Tibial artery (tissue), 4 donors: ENCODE data around the gene LPO.

Experiments
- DNase-seq, 2 donors: peaks; one replicate each; pipeline ENCODE4 v3.0.0-alpha.2; 2019
- H3K27ac ChIP-seq, 2 donors: fragments of 200-600 bp; sonication (generic) in 1 of 2; 1 replicate in 1 of 2; 2 replicates in 1 of 2; pipeline ENCODE4 v1.5.1; 2018 to 2019; ENCODE audit warnings: mild to moderate bottlenecking in 1 of 2
- H3K27me3 ChIP-seq, 2 donors: fragments of 200-600 bp; sonication (generic) in 1 of 2; one replicate each; pipeline versions ENCODE4 v1.5.1 to v1.6.0; 2016 to 2019
- H3K36me3 ChIP-seq, 3 donors: fragments of 200-600 bp; sonication (generic) in 2 of 3; one replicate each; pipeline ENCODE4 v1.5.1; 2016 to 2019; ENCODE audit warnings: mild to moderate bottlenecking in 2 of 3
- H3K4me1 ChIP-seq, 4 donors: fragments of 200-600 bp; sonication (generic) in 2 of 4; 1 replicate in 3 of 4; 2 replicates in 1 of 4; pipeline ENCODE4 v1.5.1; 2016 to 2019
- H3K4me3 ChIP-seq, 2 donors: fragments of 200-600 bp; sonication (generic) in 1 of 2; 1 replicate in 1 of 2; 2 replicates in 1 of 2; pipeline ENCODE4 v1.5.1; 2018 to 2019; ENCODE audit warnings: mild to moderate bottlenecking in 2 of 2
- H3K9me3 ChIP-seq, 3 donors: fragments of 200-600 bp; sonication (generic) in 1 of 3; one replicate each; pipeline ENCODE4 v1.5.1; 2016 to 2019
- CTCF ChIP-seq, 2 experiments: fragments of 200-600 bp in 1 of 2; fragments of 450-650 bp in 1 of 2; IDR thresholded peaks; one replicate each; pipeline ENCODE4 v1.5.1; 2017 to 2019; ENCODE audit warnings: antibody characterized with exemption in 2 of 2, mild to moderate bottlenecking in 1 of 2, moderate library complexity in 1 of 2
- intact Hi-C: fragments of 100-400 bp; cut with DNase I; formaldehyde crosslinking; loops from one replicate; pipeline ENCODE4 v1.15.0; 2023; ENCODE audit warnings: low total_unique reads

Gene LPO

GRCh38 chr17:58219007-58219788 lies 19.2 kb upstream of the LPO start, which contains the start of gene MKS1:
Gene MKS1, minus strand, starts transcription at chr17:58219255. Its CDS starts 25 bp downstream, at chr17:58219230.
- peak within 1 kb of the TSS; percentile 65 to 91 for H3K4me3 ChIP-seq
- intact Hi-C loops = no loop called here
- H3K27ac ChIP-seq = peak within 1 kb of the TSS; percentile 76 to 85
- H3K36me3 ChIP-seq = peaks cover 0 to 24% (median 20%) of the 10 kb centered on the region in 3 donors
- TF ChIP-seq CTCF (IDR thresholded peaks at IDR 0.05) = peak; percentile 75 to 77
- H3K4me1 ChIP-seq = peaks cover 0 to 12% (median 9%) of the 10 kb centered on the region in 4 donors
- no peaks in the 10 kb centered on the region for H3K9me3 ChIP-seq
- H3K27me3 ChIP-seq = no peaks in the 10 kb centered on the region
- peak; percentile 91 to 96 for DNase-seq

GRCh38 chr17:58219789-58220183 lies 18.6 kb upstream of the LPO start:
- H3K4me1 ChIP-seq = peaks cover 0 to 12% (median 9%) of the 10 kb centered on the region in 4 donors
- H3K9me3 ChIP-seq = no peaks in the 10 kb centered on the region
- H3K36me3 ChIP-seq = peaks cover 0 to 18% (median 14%) of the 10 kb centered on the region in 3 donors
- H3K27ac ChIP-seq = peak overlapping the region; percentile 76 to 85
- peak overlapping the region; percentile 65 to 91 for H3K4me3 ChIP-seq
- TF ChIP-seq CTCF (IDR thresholded peaks at IDR 0.05) = no peak
- no peak for DNase-seq
- no peaks in the 10 kb centered on the region for H3K27me3 ChIP-seq
- intact Hi-C loops = no loop called here

- Histone ChIP-seq H3K4me3 (no peak overlapping the region), H3K9me3 (no peaks in the 10 kb centered on the region), H3K27me3 (peaks cover 0 to 11% of the 10 kb centered on the region in 2 donors), H3K27ac (no peak overlapping the region), H3K4me1 (peaks cover 0 to 8% (median 7%) of the 10 kb centered on the region in 4 donors), H3K36me3 (no peaks in the 10 kb centered on the region)
- no peak for TF ChIP-seq CTCF (IDR thresholded peaks at IDR 0.05)
- intact Hi-C loops = no loop called here
- no peak for DNase-seq
Observed at GRCh38 chr17:58224315-58224714, 14.1 kb upstream of the LPO start.

GRCh38 chr17:58227733-58228132 lies 10.7 kb upstream of the LPO start:
- intact Hi-C loops = no loop called here
- H3K27me3 ChIP-seq = peaks cover 0 to 29% of the 10 kb centered on the region in 2 donors
- no peak overlapping the region for H3K4me3 ChIP-seq
- no peaks in the 10 kb centered on the region for H3K9me3 ChIP-seq
- no peak overlapping the region for H3K27ac ChIP-seq
- H3K36me3 ChIP-seq = no peaks in the 10 kb centered on the region
- DNase-seq = no peak
- H3K4me1 ChIP-seq = no peaks in the 10 kb centered on the region
- no peak for TF ChIP-seq CTCF (IDR thresholded peaks at IDR 0.05)

- Histone ChIP-seq H3K27ac (no peak overlapping the region), H3K9me3 (no peaks in the 10 kb centered on the region), H3K4me3 (no peak overlapping the region), H3K4me1 (no peaks in the 10 kb centered on the region), H3K27me3 (peaks cover 0 to 31% of the 10 kb centered on the region in 2 donors), H3K36me3 (no peaks in the 10 kb centered on the region)
- intact Hi-C loops = no loop called here
- DNase-seq = no peak
- no peak for TF ChIP-seq CTCF (IDR thresholded peaks at IDR 0.05)
Observed at GRCh38 chr17:58228679-58229078, 9.7 kb upstream of the LPO start.
